OCI-LY3 (cell line): Measurements from ENCODE around the gene PALLD.

Experiments
- EZH2phosphoT487 ChIP-seq: fragments of 200-600 bp; shearing (Covaris generic); IDR thresholded peaks from 2 replicates; pipeline ENCODE4 v1.6.1; 2018; ENCODE audit warnings: antibody characterized with exemption, mixed run types, low read depth
- TF ChIP-seq, protein P1 (sequence below): fragments of 200-600, 300-600 bp; sonication (generic); IDR thresholded peaks from 2 replicates; pipeline ENCODE4 v1.5.1; 2014; ENCODE audit warnings: antibody characterized with exemption, low read length, low read depth

GRCh38 chr4:168891086-168891485 lies 394.2 kb downstream of the PALLD start:
- TF ChIP-seq, protein P1, sequence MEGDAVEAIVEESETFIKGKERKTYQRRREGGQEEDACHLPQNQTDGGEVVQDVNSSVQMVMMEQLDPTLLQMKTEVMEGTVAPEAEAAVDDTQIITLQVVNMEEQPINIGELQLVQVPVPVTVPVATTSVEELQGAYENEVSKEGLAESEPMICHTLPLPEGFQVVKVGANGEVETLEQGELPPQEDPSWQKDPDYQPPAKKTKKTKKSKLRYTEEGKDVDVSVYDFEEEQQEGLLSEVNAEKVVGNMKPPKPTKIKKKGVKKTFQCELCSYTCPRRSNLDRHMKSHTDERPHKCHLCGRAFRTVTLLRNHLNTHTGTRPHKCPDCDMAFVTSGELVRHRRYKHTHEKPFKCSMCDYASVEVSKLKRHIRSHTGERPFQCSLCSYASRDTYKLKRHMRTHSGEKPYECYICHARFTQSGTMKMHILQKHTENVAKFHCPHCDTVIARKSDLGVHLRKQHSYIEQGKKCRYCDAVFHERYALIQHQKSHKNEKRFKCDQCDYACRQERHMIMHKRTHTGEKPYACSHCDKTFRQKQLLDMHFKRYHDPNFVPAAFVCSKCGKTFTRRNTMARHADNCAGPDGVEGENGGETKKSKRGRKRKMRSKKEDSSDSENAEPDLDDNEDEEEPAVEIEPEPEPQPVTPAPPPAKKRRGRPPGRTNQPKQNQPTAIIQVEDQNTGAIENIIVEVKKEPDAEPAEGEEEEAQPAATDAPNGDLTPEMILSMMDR: no peak
- no peak for TF ChIP-seq EZH2phosphoT487
